GM23338 (cell line): ENCODE measurements around the gene VPREB3.

Experiments
- CREB1 ChIP-seq: fragments of 250-450 bp; sonication (Bioruptor Pico); IDR thresholded peaks from 2 replicates; pipeline ENCODE4 v1.5.0; 2020; ENCODE audit warnings: low read depth, mild to moderate bottlenecking, moderate library complexity
- CTCF ChIP-seq, 2 experiments: fragments of 200-600 bp in 1 of 2; sonication (generic) in 1 of 2; conservative IDR thresholded peaks; 2 replicates each; pipeline versions ENCODE4 v1.5.1 to v1.6.1; 2016 to 2017; ENCODE audit warnings: antibody characterized with exemption in 2 of 2, low read depth in 2 of 2, mild to moderate bottlenecking in 2 of 2, moderate library complexity in 1 of 2
- ETS1 ChIP-seq: IDR thresholded peaks from 2 replicates; pipeline ENCODE4 v1.6.1; 2016; ENCODE audit warnings: antibody characterized with exemption
- EZH2 ChIP-seq: fragments of 200-600 bp; sonication (generic); IDR thresholded peaks from one replicate; pipeline ENCODE4 v1.8.0; 2017; ENCODE audit warnings: antibody characterized with exemption, mild to moderate bottlenecking, low read depth; ENCODE audit not compliant: unreplicated experiment
- EZH2phosphoT487 ChIP-seq: fragments of 200-600 bp; sonication (generic); IDR thresholded peaks from one replicate; pipeline ENCODE4 v1.8.1; 2018; ENCODE audit warnings: antibody characterized with exemption; ENCODE audit not compliant: unreplicated experiment
- JUNB ChIP-seq: IDR thresholded peaks from one replicate; pipeline ENCODE4 v1.6.1; 2016; ENCODE audit warnings: antibody characterized with exemption; ENCODE audit not compliant: unreplicated experiment
- POLR2AphosphoS5 ChIP-seq: IDR thresholded peaks from 2 replicates; pipeline ENCODE4 v1.6.1; 2016; ENCODE audit warnings: antibody characterized with exemption, low read depth
- REST ChIP-seq: IDR thresholded peaks from one replicate; pipeline ENCODE4 v1.6.1; 2018; ENCODE audit warnings: antibody characterized with exemption; ENCODE audit not compliant: unreplicated experiment
- STAT1 ChIP-seq: IDR thresholded peaks from one replicate; pipeline ENCODE4 v1.6.1; 2016; ENCODE audit warnings: antibody characterized with exemption; ENCODE audit not compliant: unreplicated experiment
- ZNF114 ChIP-seq: fragments of 250-450 bp; sonication (Bioruptor Pico); IDR thresholded peaks from 2 replicates; pipeline ENCODE4 v1.5.0; 2020; ENCODE audit warnings: mild to moderate bottlenecking, moderate library complexity
- ZNF462 ChIP-seq: fragments of 250-450 bp; sonication (Bioruptor Pico); IDR thresholded peaks from 2 replicates; pipeline ENCODE4 v1.5.0; 2020; ENCODE audit warnings: mild to moderate bottlenecking, moderate library complexity

DNA sequence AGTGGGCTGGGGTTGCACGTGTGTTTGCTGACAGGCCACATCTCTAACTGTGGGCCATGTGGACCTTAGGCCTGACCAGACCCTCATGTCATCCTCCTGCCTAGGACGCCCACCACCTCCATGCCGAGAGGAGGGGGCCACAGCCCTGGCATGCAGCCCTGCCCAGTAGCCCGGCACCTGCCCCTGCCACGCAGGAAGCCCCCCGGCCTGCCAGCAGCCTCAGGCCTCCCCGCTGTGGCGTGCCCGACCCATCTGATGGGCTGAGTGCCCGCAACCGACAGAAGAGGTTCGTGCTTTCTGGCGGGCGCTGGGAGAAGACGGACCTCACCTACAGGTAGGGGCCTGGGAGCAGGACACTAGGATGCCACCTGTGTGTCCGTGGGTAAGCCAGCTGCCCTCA is 24.9 kb upstream of the VPREB3 start:
- TF ChIP-seq CREB1 (no peak), REST (no peak), POLR2AphosphoS5 (no peak), CTCF (conservative IDR thresholded peaks at IDR 0.05; ENCODE audit: low read depth in 2 of 2) (no peak), EZH2 (no peak), JUNB (no peak), STAT1 (no peak), ETS1 (no peak), ZNF114 (CRISPR knock-in tag) (no peak), EZH2phosphoT487 (no peak), ZNF462 (CRISPR knock-in tag) (no peak)
